H1 (cell line): ENCODE measurements around the gene PTPRT. TPM values are rescaled to one million over a fixed set of nuclear protein-coding genes. Genes with fewer than 3 reads are reported as not detected.

Experiments used
- GABPA ChIP-seq: IDR thresholded peaks from 2 replicates; pipeline ENCODE4 v1.6.1; 2011; ENCODE audit warnings: mild to moderate bottlenecking, low read length, moderate library complexity, borderline replicate concordance; ENCODE audit not compliant: insufficient read depth
- polyA plus RNA-seq, 7 experiments: library from polyadenylated mRNA; depleted of rRNA in 3 of 7; stranded (reverse) in 5 of 7; unstranded in 2 of 7; fragments of >200 nt in 5 of 7; fragments of 200-250 nt in 2 of 7; gene quantifications; 1 replicate in 5 of 7; 2 replicates in 1 of 7; 4 replicates in 1 of 7; pipeline versions ENCODE4 v1.2.1 to v1.2.3, GENCODE V29; 2011 to 2013; ENCODE audit warnings: missing spikeins in 2 of 7, mixed read lengths in 2 of 7
- total RNA-seq: library from RNA; stranded (reverse); fragmentation: NEBNext Ultra II Directional; extraction: Animal tissue kit (Norgen Biotek cat#: 25700); gene quantifications from 2 replicates; pipeline ENCODE4 v1.2.1, GENCODE V29; 2021

PTPRT gene
- total and polyA plus RNA-seq, 2 of the 8 experiments (the other 6 are each of a cell fraction or from before 2014, with no cell fraction given), result 0.33 to 1.8 TPM

- no peak for TF ChIP-seq GABPA
Measured at GRCh38 chr20:42697962-42698361, 491.7 kb downstream of the PTPRT start (continued).
